DND-41 (cell line): ENCODE data around the gene ZNF316.

Experiments
- CTCF ChIP-seq: IDR thresholded peaks from 2 replicates; pipeline ENCODE4 v1.5.1; 2012; ENCODE audit warnings: borderline replicate concordance, low read length, moderate library complexity, mild to moderate bottlenecking; ENCODE audit not compliant: poor library complexity, severe bottlenecking; ENCODE audit errors: extremely low read depth
- EZH2 ChIP-seq: IDR thresholded peaks from 3 replicates; pipeline ENCODE4 v1.6.1; 2012; ENCODE audit warnings: borderline replicate concordance, low read depth, mild to moderate bottlenecking, moderate library complexity, low read length, inconsistent platforms; ENCODE audit not compliant: severe bottlenecking

GRCh38 chr7:6639627-6640026 lies 2.5 kb downstream of the ZNF316 start:
- no peak for TF ChIP-seq CTCF
- TF ChIP-seq EZH2: no peak
